HepG2 (cell line): ENCODE measurements around the gene DPH5. TPM values are rescaled to one million over a fixed set of nuclear protein-coding genes. Genes with fewer than 3 reads are reported as not detected.

Source experiments
- ATAC-seq: fragments of 200-7000 bp; cut with Tn5 transposase; 3 replicates; pipeline ENCODE4 v1.9.1; 2020; ENCODE audit warnings: mild to moderate bottlenecking, moderate library complexity
- BruUV-seq: library from RNA; stranded (reverse); fragments of 400-500 nt; replicated peaks from 2 replicates; lab custom pipeline; 2021; lab: Mats Ljungman, UMichigan
- CTCF ChIA-PET: fragments of 300-600 bp; formaldehyde crosslinking; extraction: SDS; loops from one replicate; lab custom pipeline; 2021; ENCODE audit warnings: low total read pairs, inconsistent platforms, low intra/inter-chr PET ratio; lab: Yijun Ruan, JAX
- POLR2A ChIA-PET: fragments of 350-600 bp; sonication (Branson Sonifier 250); formaldehyde crosslinking; loops from one replicate; lab custom pipeline; 2020; ENCODE audit warnings: antibody characterized with exemption, inconsistent platforms; lab: Yijun Ruan, JAX
- DNase-seq: peaks from one replicate; pipeline ENCODE4 v3.0.0-alpha.2; 2015; ENCODE audit warnings: low spot score
- FAIRE-seq: peaks from 3 replicates; lab custom pipeline; 2011; peaks lifted over from hg19 to GRCh38; lab: Jason Lieb, UNC
- H2AFZ ChIP-seq: one replicate; pipeline ENCODE4 v1.6.1; 2011; ENCODE audit warnings: low read length, inconsistent platforms
- H3K27ac ChIP-seq: fragments of 300-600 bp; 3 replicates; pipeline ENCODE4 v1.8.0; 2011; ENCODE audit warnings: mixed run types, mild to moderate bottlenecking, mixed read lengths, low read length, inconsistent platforms; ENCODE audit not compliant: insufficient read depth; ENCODE audit errors: extremely low read length
- H3K27me3 ChIP-seq, 2 experiments: fragments of 200-600 bp in 1 of 2; 2 replicates in 1 of 2; 3 replicates in 1 of 2; pipeline versions ENCODE4 v1.6.0 to v1.8.0; 2011; ENCODE audit warnings: low read length in 2 of 2, mild to moderate bottlenecking in 2 of 2, moderate library complexity in 2 of 2, inconsistent platforms in 1 of 2; ENCODE audit not compliant: insufficient read depth in 2 of 2, control insufficient read depth in 1 of 2
- H3K36me3 ChIP-seq, 2 experiments: fragments of 200-600 bp in 1 of 2; replicated peaks in 1 of 2; 2 replicates in 1 of 2; 3 replicates in 1 of 2; pipeline versions ENCODE4 v1.5.1 to v1.8.0; 2011; ENCODE audit warnings: low read length in 2 of 2, inconsistent platforms in 1 of 2; ENCODE audit not compliant: insufficient read depth in 2 of 2, control insufficient read depth in 1 of 2
- H3K4me1 ChIP-seq: 2 replicates; pipeline ENCODE4 v1.5.1; 2012; ENCODE audit warnings: low read length, inconsistent platforms; ENCODE audit not compliant: insufficient read depth
- H3K4me2 ChIP-seq: 2 replicates; pipeline ENCODE4 v1.6.0; 2011; ENCODE audit warnings: low read depth, low read length, inconsistent platforms
- H3K4me3 ChIP-seq, 3 experiments: fragments of 200-600 bp in 1 of 3; sonication (generic), shearing (Covaris generic) in 1 of 3; replicated peaks in 1 of 3; 2 replicates each; pipeline ENCODE4 v1.5.1; 2011 to 2016; ENCODE audit warnings: low read length in 3 of 3, inconsistent platforms in 2 of 3, low read depth in 2 of 3, mild to moderate bottlenecking in 2 of 3, control low read depth in 1 of 3, mixed read lengths in 1 of 3; ENCODE audit not compliant: insufficient read depth in 1 of 3
- H3K79me2 ChIP-seq: one replicate; pipeline ENCODE4 v1.6.1; 2011; ENCODE audit warnings: low read length, inconsistent platforms; ENCODE audit not compliant: insufficient read depth
- H3K9ac ChIP-seq: 2 replicates; pipeline ENCODE4 v1.6.0; 2011; ENCODE audit warnings: mild to moderate bottlenecking, low read depth, low read length, inconsistent platforms; ENCODE audit not compliant: insufficient read depth
- H3K9me3 ChIP-seq: 2 replicates; pipeline ENCODE4 v1.5.1; 2012; ENCODE audit warnings: mild to moderate bottlenecking, low read length
- H4K20me1 ChIP-seq: 2 replicates; pipeline ENCODE4 v1.6.0; 2011; ENCODE audit warnings: inconsistent platforms, mild to moderate bottlenecking, low read length, moderate library complexity; ENCODE audit not compliant: insufficient read depth
- ARNT ChIP-seq: fragments of 450-650 bp; IDR thresholded peaks from 2 replicates; pipeline ENCODE4 v1.6.1; 2017
- CENPX ChIP-seq: sonication (generic); formaldehyde crosslinking; IDR thresholded peaks from 2 replicates; pipeline ENCODE4 v1.9.0; 2021; ENCODE audit warnings: mild to moderate bottlenecking, missing genetic modification reagents, moderate library complexity
- FOXO4 ChIP-seq: sonication (generic); formaldehyde crosslinking; conservative IDR thresholded peaks from 2 replicates; pipeline ENCODE4 v1.8.1; 2023; ENCODE audit warnings: missing genetic modification reagents
- PAX8 ChIP-seq: sonication (generic); formaldehyde crosslinking; IDR thresholded peaks from 2 replicates; pipeline ENCODE4 v1.8.0; 2022; ENCODE audit warnings: mild to moderate bottlenecking, missing genetic modification reagents, borderline replicate concordance
- PHF5A ChIP-seq: IDR thresholded peaks from one replicate; pipeline ENCODE4 v1.6.1; 2018; ENCODE audit warnings: low read depth, missing genetic modification reagents; ENCODE audit not compliant: unreplicated experiment
- RFX3 ChIP-seq: IDR thresholded peaks from 2 replicates; pipeline ENCODE4 v1.6.1; 2016; ENCODE audit warnings: missing biosample characterization, missing genetic modification reagents
- ZNF350 ChIP-seq: sonication (generic); formaldehyde crosslinking; IDR thresholded peaks from 2 replicates; pipeline ENCODE4 v1.4.0; 2020; ENCODE audit warnings: mild to moderate bottlenecking, low read depth, missing genetic modification reagents, borderline replicate concordance
- ZNF574 ChIP-seq: sonication (generic); formaldehyde crosslinking; IDR thresholded peaks from 2 replicates; pipeline ENCODE4 v1.4.0; 2020; ENCODE audit warnings: missing genetic modification reagents
- WGBS: methylation state at CpG from one replicate; pipeline ENCODE4 v1.1.6; 2017; ENCODE audit warnings: low lambda C conversion rate; 5-methylcytosine and 5-hydroxymethylcytosine counted together
- in situ Hi-C: cut with HindIII; loops from 2 replicates; pipeline ENCODE4 v1.10.0; 2017; ENCODE audit warnings: low pct_unique_long_range_greater_than_20kb; ENCODE audit not compliant: extremely low pct_ligation_motif_present
- intact Hi-C: fragments of 100-400 bp; cut with micrococcal nuclease; formaldehyde crosslinking; loops from one replicate; pipeline ENCODE4 v1.10.0; 2022; ENCODE audit not compliant: unreplicated experiment
- polyA plus RNA-seq, 8 experiments: library from polyadenylated mRNA; depleted of rRNA in 3 of 8; stranded (reverse) in 7 of 8; unstranded in 1 of 8; fragments of >200 nt; fragmentation: Illumina TruSeq in 4 of 8; extraction: Trizol in 4 of 8; gene quantifications; 2 replicates each; pipeline versions ENCODE4 v1.2.1 to v1.2.3, GENCODE V29; 2011 to 2016; ENCODE audit warnings: low read depth in 4 of 8, missing spikeins in 1 of 8, mixed read lengths in 1 of 8; ENCODE audit not compliant: insufficient read depth in 1 of 8
- total RNA-seq, 5 experiments: library from RNA; depleted of rRNA; stranded (reverse); fragments of >200 nt; fragmentation: Illumina TruSeq; extraction: Trizol; gene quantifications; 2 replicates each; pipeline ENCODE4 v1.2.3, GENCODE V29; 2016; ENCODE audit warnings: low read depth in 1 of 5

DPH5 gene
- total and polyA plus RNA-seq, 2 of the 13 experiments (the other 11 are each of a cell fraction or from before 2014, with no cell fraction given): 53.2 to 79.6 TPM

GRCh38 chr1:101071470-101071891 is 45.9 kb upstream of the DPH5 start:
- no peaks in the 10 kb centered on the region for H3K27me3 ChIP-seq
- 73% methylated on average over 1 of the region's 1 CpG for WGBS
- H3K4me2 ChIP-seq: no peak overlapping the region
- FAIRE-seq (no peak), ATAC-seq (no peak; the same call in 2 of the 3 replicates), DNase-seq (peak; percentile 2)
- H3K9me3 ChIP-seq: no peaks in the 10 kb centered on the region
- H2AFZ ChIP-seq: no peak overlapping the region
- H3K36me3 ChIP-seq: no peaks in the 10 kb centered on the region
- no peak overlapping the region for H3K4me3 ChIP-seq
- no peak overlapping the region for H3K27ac ChIP-seq
- POLR2A ChIA-PET: no interaction called here
- no peaks in the 10 kb centered on the region for H3K79me2 ChIP-seq
- CTCF ChIA-PET: no interaction called here
- H3K9ac ChIP-seq: no peak overlapping the region
- H4K20me1 ChIP-seq: no peaks in the 10 kb centered on the region
- TF ChIP-seq PHF5A (CRISPR knock-in tag) (no peak), FOXO4 (CRISPR knock-in tag) (no peak), ARNT (no peak), ZNF350 (CRISPR knock-in tag) (no peak), ZNF574 (no peak), RFX3 (no peak), CENPX (CRISPR knock-in tag) (no peak), PAX8 (CRISPR knock-in tag) (no peak)
- intact Hi-C loops: no loop called here
- no TSS peak for BruUV-seq
- in situ Hi-C loops: no loop called here
- H3K4me1 ChIP-seq: no peaks in the 10 kb centered on the region
